B cell (primary cell): ENCODE measurements around the gene CD6. TPM values are rescaled to one million over a fixed set of nuclear protein-coding genes. Genes with fewer than 3 reads are reported as not detected.

Experiments
- ATAC-seq: fragments of 200-7000 bp; cut with Tn5 transposase; one replicate; pipeline ENCODE4 v1.10.0; 2021; ENCODE audit warnings: low read depth, mild to moderate bottlenecking, moderate number of reproducible peaks, moderate library complexity
- CTCF ChIA-PET: fragments of 350-600 bp; sonication (Branson Sonifier 250); formaldehyde crosslinking; loops from one replicate; lab custom pipeline; 2021; ENCODE audit warnings: antibody characterized with exemption, inconsistent platforms; lab: Charles Lee
- POLR2A ChIA-PET: fragments of 350-600 bp; sonication (Branson Sonifier 250); formaldehyde crosslinking; loops from one replicate; lab custom pipeline; 2021; ENCODE audit warnings: antibody characterized with exemption; lab: Charles Lee
- DNase-seq: peaks from one replicate; pipeline ENCODE4 v3.0.0; 2013
- H2AFZ ChIP-seq: 2 replicates; pipeline ENCODE4 v1.6.1; 2012; ENCODE audit warnings: mild to moderate bottlenecking, low read depth, low read length; ENCODE audit not compliant: insufficient read depth, poor library complexity, severe bottlenecking
- H3K27ac ChIP-seq, 2 donors: 1 replicate in 1 of 2; 2 replicates in 1 of 2; pipeline ENCODE4 v1.5.1; 2012 to 2013; ENCODE audit warnings: low read length in 2 of 2, mild to moderate bottlenecking in 2 of 2, moderate library complexity in 1 of 2
- H3K27me3 ChIP-seq, 4 experiments: fragments of 200-600 bp in 1 of 4; sonication (generic) in 1 of 4; replicated peaks in 1 of 4; 1 replicate in 2 of 4; 2 replicates in 2 of 4; pipeline versions ENCODE4 v1.6.1 to v1.7.0; 2013 to 2016; ENCODE audit warnings: low read length in 3 of 4, mild to moderate bottlenecking in 2 of 4, mixed read lengths in 1 of 4, moderate library complexity in 1 of 4; ENCODE audit not compliant: insufficient read depth in 4 of 4, control insufficient read depth in 3 of 4; ENCODE audit errors: control extremely low read depth in 1 of 4
- H3K36me3 ChIP-seq, 2 experiments: replicated peaks in 1 of 2; 1 replicate in 1 of 2; 2 replicates in 1 of 2; pipeline versions ENCODE4 v1.6.1 to v1.7.1; 2013; ENCODE audit warnings: low read length in 1 of 2; ENCODE audit not compliant: insufficient read depth in 2 of 2, control insufficient read depth in 1 of 2; ENCODE audit errors: control extremely low read depth in 1 of 2, extremely low read depth in 1 of 2
- H3K4me1 ChIP-seq, 2 donors: fragments of 200-600 bp in 1 of 2; sonication (generic) in 1 of 2; 1 replicate in 1 of 2; 2 replicates in 1 of 2; pipeline versions ENCODE4 v1.5.1 to v1.6.1; 2013 to 2017; ENCODE audit warnings: low read length in 2 of 2; ENCODE audit not compliant: control insufficient read depth in 2 of 2, insufficient read depth in 2 of 2
- H3K4me2 ChIP-seq: replicated peaks from 2 replicates; pipeline ENCODE3; 2012; ENCODE audit warnings: mild to moderate bottlenecking, low read depth, low read length; ENCODE audit not compliant: poor library complexity, severe bottlenecking
- H3K4me3 ChIP-seq, 5 experiments: fragments of 200-600 bp in 1 of 5; sonication (generic) in 1 of 5; 1 replicate in 3 of 5; 2 replicates in 2 of 5; pipeline versions ENCODE4 v1.5.1 to v1.7.0; 2011 to 2016; ENCODE audit warnings: low read length in 4 of 5, mild to moderate bottlenecking in 4 of 5, low read depth in 2 of 5, control low read depth in 1 of 5, moderate library complexity in 1 of 5; ENCODE audit not compliant: insufficient read depth in 1 of 5; ENCODE audit errors: control extremely low read depth in 1 of 5, extremely low read depth in 1 of 5
- H3K79me2 ChIP-seq: fragments of 200-600 bp; sonication (generic); one replicate; pipeline ENCODE4 v1.6.0; 2016; ENCODE audit warnings: low read length; ENCODE audit not compliant: control insufficient read depth, insufficient read depth
- H3K9ac ChIP-seq: fragments of 200-600 bp; sonication (generic); 2 replicates; pipeline ENCODE4 v1.6.1; 2017; ENCODE audit warnings: mild to moderate bottlenecking, low read length, moderate library complexity
- H3K9me3 ChIP-seq, 3 donors: one replicate each; pipeline versions ENCODE4 v1.6.1 to v1.7.1; 2013; ENCODE audit warnings: low read length in 2 of 3; ENCODE audit not compliant: control insufficient read depth in 2 of 3, insufficient read depth in 1 of 3; ENCODE audit errors: control extremely low read depth in 1 of 3
- H4K20me1 ChIP-seq: 2 replicates; pipeline ENCODE4 v1.6.0; 2012; ENCODE audit warnings: mild to moderate bottlenecking, low read length; ENCODE audit not compliant: insufficient read depth, control insufficient read depth, poor library complexity, severe bottlenecking
- H3K27ac Mint-ChIP-seq: one replicate; pipeline ENCODE4 v1.8.0; 2021; ENCODE audit warnings: mixed read lengths
- H3K27me3 Mint-ChIP-seq: one replicate; pipeline ENCODE4 v1.8.0; 2021; ENCODE audit warnings: mixed read lengths
- H3K4me1 Mint-ChIP-seq: one replicate; pipeline ENCODE4 v1.8.0; 2021; ENCODE audit warnings: mixed read lengths
- H3K4me3 Mint-ChIP-seq: one replicate; pipeline ENCODE4 v1.8.0; 2021; ENCODE audit warnings: mixed read lengths
- H3K9me3 Mint-ChIP-seq: one replicate; pipeline ENCODE4 v1.8.0; 2022; ENCODE audit warnings: mixed read lengths; ENCODE audit not compliant: insufficient read depth
- CTCF ChIP-seq: fragments of 200-600 bp; IDR thresholded peaks from one replicate; pipeline ENCODE4 v1.8.0; 2022; ENCODE audit warnings: antibody characterized with exemption, mild to moderate bottlenecking
- EZH2 ChIP-seq: IDR thresholded peaks from 2 replicates; pipeline ENCODE4 v1.6.1; 2012; ENCODE audit warnings: borderline replicate concordance, low read depth, mild to moderate bottlenecking, moderate library complexity, low read length; ENCODE audit not compliant: insufficient read depth, poor library complexity, severe bottlenecking
- WGBS: methylation state at CpG from one replicate; pipeline ENCODE4 v1.1.5; 2013; ENCODE audit warnings: missing lambda C conversion rate; ENCODE audit not compliant: insufficient coverage; 5-methylcytosine and 5-hydroxymethylcytosine counted together
- intact Hi-C: fragments of 100-400 bp; cut with micrococcal nuclease; formaldehyde crosslinking; loops from one replicate; pipeline ENCODE4 v1.10.0; 2022
- polyA plus RNA-seq: library from polyadenylated mRNA; depleted of rRNA; stranded (reverse); fragments of >200 nt; gene quantifications from 2 replicates; pipeline ENCODE4 v1.2.3, GENCODE V29; 2012
- total RNA-seq, 2 donors: library from RNA; stranded (reverse); fragments of 120-200 nt in 1 of 2; gene quantifications; 1 replicate in 1 of 2; 2 replicates in 1 of 2; pipeline versions ENCODE4 v1.2.3 to v1.2.4, GENCODE V29; 2013 to 2022

CD6 gene
- total and polyA plus RNA-seq, 2 donors (not counting 1 experiment from before 2014, with no cell fraction given), result 9.3 to 13.6 TPM

GRCh38 chr11:61004180-61004611 lies 32.7 kb downstream of the CD6 start:
- no peak overlapping the region for H3K9ac ChIP-seq
- CTCF ChIA-PET, result interaction anchor here (1.6 kb wide), 2 partner anchors 11 to 34 kb away, joined by 3 to 4 read pairs; no protein-coding TSS in a partner anchor
- H3K36me3 ChIP-seq, result no peaks in the 10 kb centered on the region
- no peak overlapping the region for H3K4me3 ChIP-seq
- Mint-ChIP-seq H3K9me3 (no peaks in the 10 kb centered on the region), H3K27ac (no peak overlapping the region), H3K4me1 (peaks cover 19% of the 10 kb centered on the region), H3K4me3 (no peak overlapping the region), H3K27me3 (peaks cover 11% of the 10 kb centered on the region)
- no peak overlapping the region for H3K4me2 ChIP-seq
- intact Hi-C loops, result no loop called here
- DNase-seq (no peak), ATAC-seq (no peak)
- H3K27me3 ChIP-seq, result peaks cover 0 to 18% (median 6%) of the 10 kb centered on the region in 4 experiments
- no peak overlapping the region for H2AFZ ChIP-seq
- no peaks in the 10 kb centered on the region for H3K79me2 ChIP-seq
- no peaks in the 10 kb centered on the region for H4K20me1 ChIP-seq
- no peak for TF ChIP-seq CTCF
- TF ChIP-seq EZH2, result no peak
- WGBS, result 59% methylated on average over 10 of the region's 10 CpGs
- POLR2A ChIA-PET, result no interaction called here
- H3K9me3 ChIP-seq, result peaks cover 0 to 7% (median 0%) of the 10 kb centered on the region in 3 donors
- peaks cover 13 to 16% of the 10 kb centered on the region in 2 donors for H3K4me1 ChIP-seq
- no peak overlapping the region for H3K27ac ChIP-seq

GRCh38 chr11:61004761-61005181 lies 33.3 kb downstream of the CD6 start:
- no peak overlapping the region for H3K27ac ChIP-seq
- H3K4me3 ChIP-seq, result no peak overlapping the region
- peaks cover 0 to 7% (median 0%) of the 10 kb centered on the region in 3 donors for H3K9me3 ChIP-seq
- H3K4me3 Mint-ChIP-seq, result no peak overlapping the region
- WGBS, result 47% methylated on average over 4 of the region's 5 CpGs
- H3K79me2 ChIP-seq, result no peaks in the 10 kb centered on the region
- ChIA-PET POLR2A (no interaction called here), CTCF (interaction anchor here (1.6 kb wide), 1 partner anchor 35 kb away, joined by 4 read pairs; no protein-coding TSS in a partner anchor)
- no peaks in the 10 kb centered on the region for H3K9me3 Mint-ChIP-seq
- H3K9ac ChIP-seq, result no peak overlapping the region
- no peaks in the 10 kb centered on the region for H4K20me1 ChIP-seq
- peaks cover 13 to 16% of the 10 kb centered on the region in 2 donors for H3K4me1 ChIP-seq
- H2AFZ ChIP-seq, result no peak overlapping the region
- no peak for TF ChIP-seq EZH2
- TF ChIP-seq CTCF, result no peak
- peaks cover 19% of the 10 kb centered on the region for H3K4me1 Mint-ChIP-seq
- no peak for ATAC-seq
- H3K4me2 ChIP-seq, result no peak overlapping the region
- peaks cover 0 to 18% (median 6%) of the 10 kb centered on the region in 4 experiments for H3K27me3 ChIP-seq
- no peak overlapping the region for H3K27ac Mint-ChIP-seq
- no peaks in the 10 kb centered on the region for H3K36me3 ChIP-seq
- peaks cover 11% of the 10 kb centered on the region for H3K27me3 Mint-ChIP-seq
- DNase-seq, result no peak
- intact Hi-C loops, result no loop called here
